Endometrial microvascular endothelial cells (primary cell): ENCODE measurements around the gene AJAP1. TPM values are rescaled to one million over a fixed set of nuclear protein-coding genes. Genes with fewer than 3 reads are reported as not detected.

Experiments used
- in situ Hi-C: cut with HindIII; loops from 2 replicates; pipeline ENCODE4 v1.10.0; 2017; ENCODE audit warnings: low sequenced_read_pairs, low pct_unique_long_range_greater_than_20kb; ENCODE audit errors: inconsistent ontology term
- total RNA-seq: library from RNA; depleted of rRNA; stranded (reverse); fragments of >200 nt; gene quantifications from one replicate; pipeline ENCODE4 v1.2.3, GENCODE V29; 2015; ENCODE audit errors: inconsistent ontology term

The AJAP1 gene
- total RNA-seq, 1 donor from 2014 or later = not detected

- in situ Hi-C loops = no loop called here
Measured at GRCh38 chr1:4773226-4773625, 118.8 kb downstream of the AJAP1 start.

GRCh38 chr1:4775506-4775905 lies 121.1 kb downstream of the AJAP1 start:
- in situ Hi-C loops = no loop called here

- in situ Hi-C loops = no loop called here
Measured at GRCh38 chr1:4778056-4778455, 123.6 kb downstream of the AJAP1 start.

- in situ Hi-C loops = no loop called here
Measured at GRCh38 chr1:4781646-4782045, 127.2 kb downstream of the AJAP1 start.

- in situ Hi-C loops = no loop called here
Measured at GRCh38 chr1:4784761-4785160, 130.4 kb downstream of the AJAP1 start.

- in situ Hi-C loops = no loop called here
Measured at GRCh38 chr1:4786055-4786454, 131.6 kb downstream of the AJAP1 start.

GRCh38 chr1:4787551-4787950 lies 133.1 kb downstream of the AJAP1 start:
- in situ Hi-C loops = no loop called here

GRCh38 chr1:4792565-4792964 lies 138.2 kb downstream of the AJAP1 start:
- in situ Hi-C loops = no loop called here

GRCh38 chr1:4794020-4794780 lies 139.8 kb downstream of the AJAP1 start:
- in situ Hi-C loops = no loop called here

- in situ Hi-C loops = no loop called here
Measured at GRCh38 chr1:4796161-4797015, 142.0 kb downstream of the AJAP1 start.

- in situ Hi-C loops = no loop called here
Measured at GRCh38 chr1:4797016-4797410, 142.6 kb downstream of the AJAP1 start.

GRCh38 chr1:4797429-4797828 lies 143.0 kb downstream of the AJAP1 start:
- in situ Hi-C loops = no loop called here

GRCh38 chr1:4801192-4801924 lies 146.9 kb downstream of the AJAP1 start:
- in situ Hi-C loops = no loop called here

- in situ Hi-C loops = no loop called here
Measured at GRCh38 chr1:4802024-4802423, 147.6 kb downstream of the AJAP1 start.

- in situ Hi-C loops = no loop called here
Measured at GRCh38 chr1:4803335-4803734, 148.9 kb downstream of the AJAP1 start.

GRCh38 chr1:4805987-4806386 lies 151.6 kb downstream of the AJAP1 start:
- in situ Hi-C loops = no loop called here

GRCh38 chr1:4820543-4820942 lies 166.1 kb downstream of the AJAP1 start:
- in situ Hi-C loops = no loop called here

- in situ Hi-C loops = no loop called here
Measured at GRCh38 chr1:4825800-4826450, 171.5 kb downstream of the AJAP1 start.

- in situ Hi-C loops = no loop called here
Measured at GRCh38 chr1:4830707-4831106, 176.3 kb downstream of the AJAP1 start.
